ENCODE results near the gene LRPPRC.
A peak's percentile ranks its signal among the peaks of the same experiment; 100 is the strongest.

The LRPPRC gene

GRCh38 chr2:43884689-43885088 is 111.1 kb downstream of the LRPPRC start:
- no peak for TF ChIP-seq FOXM1 (IDR thresholded peaks at IDR 0.05; ENCODE audit: borderline replicate concordance, low read depth)

- TF ChIP-seq FOXM1 (IDR thresholded peaks at IDR 0.05; ENCODE audit: borderline replicate concordance, low read depth) (no peak), CEBPB (IDR thresholded peaks at IDR 0.05) (no peak), CREB1 (IDR thresholded peaks at IDR 0.05; ENCODE audit: low read depth) (no peak), TEAD4 (IDR thresholded peaks at IDR 0.05) (no peak), EGR1 (IDR thresholded peaks at IDR 0.05) (no peak), ZBTB7A (IDR thresholded peaks at IDR 0.05; ENCODE audit: low read depth) (no peak), MAX (IDR thresholded peaks at IDR 0.05) (no peak), EP300 (IDR thresholded peaks at IDR 0.05; ENCODE audit: borderline replicate concordance) (no peak), RAD21 (IDR thresholded peaks at IDR 0.05; ENCODE audit: low read depth) (no peak), TCF12 (IDR thresholded peaks at IDR 0.05; ENCODE audit: low read depth) (no peak), YY1 (IDR thresholded peaks at IDR 0.05; ENCODE audit: low read depth) (no peak), USF1 (IDR thresholded peaks at IDR 0.05) (no peak), TAF1 (IDR thresholded peaks at IDR 0.05; ENCODE audit: low read depth) (no peak), REST (IDR thresholded peaks at IDR 0.05; ENCODE audit: low read depth) (no peak), NFIC (IDR thresholded peaks at IDR 0.05) (no peak)
These were observed 113.5 kb downstream of the LRPPRC start for GRCh38 chr2:43882312-43882711.

- no peak for TF ChIP-seq TAF1 (IDR thresholded peaks at IDR 0.05; ENCODE audit: low read depth)
- TF ChIP-seq CREB1 (IDR thresholded peaks at IDR 0.05; ENCODE audit: low read depth): no peak
- TF ChIP-seq YY1 (IDR thresholded peaks at IDR 0.05; ENCODE audit: low read depth): no peak
- no peak for TF ChIP-seq TEAD4 (IDR thresholded peaks at IDR 0.05)
- TF ChIP-seq RAD21 (IDR thresholded peaks at IDR 0.05; ENCODE audit: low read depth): no peak
- no peak for TF ChIP-seq USF1 (IDR thresholded peaks at IDR 0.05)
- no peak for TF ChIP-seq FOXM1 (IDR thresholded peaks at IDR 0.05; ENCODE audit: borderline replicate concordance, low read depth)
- no peak for TF ChIP-seq CEBPB (IDR thresholded peaks at IDR 0.05)
- TF ChIP-seq EP300 (IDR thresholded peaks at IDR 0.05; ENCODE audit: borderline replicate concordance): no peak
- no peak for TF ChIP-seq EGR1 (IDR thresholded peaks at IDR 0.05)
- TF ChIP-seq NFIC (IDR thresholded peaks at IDR 0.05): no peak
- no peak for TF ChIP-seq REST (IDR thresholded peaks at IDR 0.05; ENCODE audit: low read depth)
- no peak for TF ChIP-seq TCF12 (IDR thresholded peaks at IDR 0.05; ENCODE audit: low read depth)
- no peak for TF ChIP-seq MAX (IDR thresholded peaks at IDR 0.05)
- no peak for TF ChIP-seq ZBTB7A (IDR thresholded peaks at IDR 0.05; ENCODE audit: low read depth)
These were observed 114.8 kb downstream of the LRPPRC start for GRCh38 chr2:43880952-43881351.

- no peak for TF ChIP-seq EGR1 (IDR thresholded peaks at IDR 0.05)
These were observed 115.3 kb downstream of the LRPPRC start for GRCh38 chr2:43880471-43880870.

GRCh38 chr2:43879261-43879660 is 116.5 kb downstream of the LRPPRC start:
- TF ChIP-seq NFIC (IDR thresholded peaks at IDR 0.05) (no peak), CEBPB (IDR thresholded peaks at IDR 0.05) (peak; percentile 49; the same call in 1 of the 2 replicates), MAX (IDR thresholded peaks at IDR 0.05) (0 out of 2 replicates have a peak, but pooled peaks have one; percentile 29), TEAD4 (IDR thresholded peaks at IDR 0.05) (0 out of 2 replicates have a peak, but pooled peaks have one; percentile 6)

- TF ChIP-seq NFIC (IDR thresholded peaks at IDR 0.05) (no peak), RAD21 (IDR thresholded peaks at IDR 0.05; ENCODE audit: low read depth) (peak; percentile 90)
These were observed 117.9 kb downstream of the LRPPRC start for GRCh38 chr2:43877782-43878464.
